Left colon (tissue), 2 donors: Measurements from ENCODE around the gene DCN. TPM values are rescaled to one million over a fixed set of nuclear protein-coding genes. Genes with fewer than 3 reads are reported as not detected.

Experiments used
- ATAC-seq: fragments of 200-7000 bp; cut with Tn5 transposase; one replicate; pipeline ENCODE4 v1.9.1; 2020; ENCODE audit warnings: mild to moderate bottlenecking, moderate library complexity
- DNase-seq, 2 donors: peaks; one replicate each; pipeline ENCODE4 v3.0.0-alpha.2; 2020
- intact Hi-C, 2 donors: fragments of 100-400 bp; cut with DNase I in 1 of 2; cut with micrococcal nuclease in 1 of 2; formaldehyde crosslinking; loops; one replicate each; pipeline versions ENCODE4 v1.11.2 to v1.14.0; 2022; cut with DNase I, micrococcal nuclease
- total RNA-seq, 2 donors: library from RNA; stranded (reverse); fragmentation: NEBNext Ultra II Directional; extraction: Animal tissue kit (Norgen Biotek cat#: 25700); gene quantifications; one replicate each; pipeline ENCODE4 v1.2.1, GENCODE V29; 2021
- donor health status: DM: no; HTN: no; CAD: no.
- donor health status: DM: yes; HTN: yes; CAD: no.

DCN gene
- total RNA-seq, 2 donors from 2014 or later, result 145 to 315 TPM

DNA sequence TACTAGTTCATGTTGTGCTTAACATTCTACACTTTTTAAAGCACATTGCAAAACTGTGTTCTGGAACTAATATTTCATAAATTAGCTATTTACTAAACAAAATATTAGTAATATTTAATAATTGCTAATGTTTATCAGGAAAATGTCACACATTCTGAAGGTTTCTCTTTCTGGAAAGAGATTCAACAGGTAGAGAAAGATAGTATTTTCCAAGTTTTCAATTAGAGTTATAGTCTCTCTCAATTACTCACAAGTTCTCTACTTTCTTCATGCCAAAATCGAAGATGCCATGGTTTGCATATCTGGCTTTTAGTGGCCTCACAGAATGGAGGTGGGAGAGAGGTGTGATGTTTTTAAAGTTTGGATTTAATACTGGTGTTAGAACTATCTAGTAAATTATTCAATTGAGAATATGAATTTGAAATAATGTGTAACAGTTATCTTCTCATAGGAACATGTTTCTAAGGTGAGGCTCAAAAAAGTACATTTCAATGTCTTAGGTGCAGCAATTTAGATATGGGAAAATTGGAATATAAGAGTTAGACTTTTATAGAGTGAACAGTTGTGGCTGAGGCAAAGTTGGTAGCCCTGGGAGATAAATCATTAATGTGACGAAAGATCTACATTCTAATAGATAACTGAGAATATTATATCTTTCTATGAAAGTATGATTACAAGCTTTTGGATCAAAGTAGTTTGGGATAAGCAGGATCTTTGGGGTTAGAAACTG, 72.9 kb downstream of the DCN start:
- DNase-seq (no peak), ATAC-seq (no peak)
- intact Hi-C loops, result no loop called here

DNA sequence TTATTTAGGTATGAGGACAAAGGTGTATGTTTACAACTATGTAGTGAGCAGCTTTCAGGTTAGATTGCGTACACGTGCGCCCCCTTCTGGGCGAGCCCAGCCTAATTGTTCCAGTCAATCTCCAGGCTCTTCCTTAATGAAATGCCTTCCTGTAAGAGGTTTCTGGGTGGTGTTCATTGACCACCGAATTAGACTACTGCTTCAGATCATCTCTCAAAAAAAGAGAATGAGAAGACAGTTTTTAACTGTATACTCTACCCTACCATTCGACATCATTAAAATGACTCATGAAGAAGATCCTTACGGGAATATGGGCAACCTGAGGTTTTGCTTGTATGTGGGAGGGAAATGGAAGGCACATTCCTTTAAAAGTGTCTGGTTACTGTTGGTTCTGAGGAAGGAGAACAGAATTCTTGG, 73.5 kb downstream of the DCN start:
- intact Hi-C loops, result no loop called here
- peak; percentile 77 for ATAC-seq
- peak; percentile 29 to 76 for DNase-seq

DNA sequence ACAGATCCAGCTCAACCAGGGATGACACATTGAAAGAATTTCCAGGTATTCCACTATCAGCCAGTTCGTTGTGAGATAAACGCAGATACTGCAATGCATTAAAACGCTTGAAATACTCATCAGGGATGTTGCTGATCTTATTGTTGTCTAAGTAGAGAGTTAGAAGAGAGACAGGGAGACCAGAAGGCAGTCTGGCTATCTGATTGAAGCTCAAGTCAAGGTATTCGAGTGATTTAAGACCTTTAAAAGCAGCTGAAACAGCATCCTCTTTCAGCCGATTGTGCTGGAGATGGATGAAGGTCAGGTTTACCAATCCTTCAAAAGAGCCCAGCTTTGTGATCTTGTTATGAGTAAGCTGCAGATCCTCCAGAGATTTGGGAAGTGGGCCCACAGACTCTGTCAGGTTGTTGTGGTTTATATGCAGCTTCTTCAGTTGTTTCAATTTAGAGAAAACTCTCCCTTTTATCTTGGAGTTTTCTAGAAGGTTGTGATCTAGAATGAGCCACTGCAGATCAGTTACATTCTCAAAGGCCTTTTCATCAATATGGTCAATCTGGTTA, 74.3 kb downstream of the DCN start:
- no peak for DNase-seq
- ATAC-seq, result no peak
- intact Hi-C loops, result no loop called here

DNA sequence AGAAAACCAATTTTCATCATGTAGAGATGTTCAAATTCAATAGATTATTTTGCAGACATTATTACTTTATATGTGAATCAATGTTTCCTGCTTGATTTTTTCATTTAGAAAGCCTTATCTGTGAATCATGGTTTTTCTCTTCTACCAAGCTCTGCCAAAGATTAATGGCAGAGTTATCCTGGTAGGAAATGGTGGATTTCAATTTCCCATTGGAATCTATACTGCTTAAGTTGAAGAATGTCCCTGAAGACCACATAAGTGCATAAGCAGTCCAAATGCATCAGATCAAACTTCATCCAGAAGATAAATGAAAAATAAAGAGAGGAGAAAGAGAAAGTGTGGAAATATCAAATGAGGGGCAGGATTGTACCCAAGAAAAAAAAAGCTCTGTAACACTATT, 76.3 kb downstream of the DCN start:
- intact Hi-C loops, result no loop called here
- ATAC-seq (no peak), DNase-seq (no peak)

DNA sequence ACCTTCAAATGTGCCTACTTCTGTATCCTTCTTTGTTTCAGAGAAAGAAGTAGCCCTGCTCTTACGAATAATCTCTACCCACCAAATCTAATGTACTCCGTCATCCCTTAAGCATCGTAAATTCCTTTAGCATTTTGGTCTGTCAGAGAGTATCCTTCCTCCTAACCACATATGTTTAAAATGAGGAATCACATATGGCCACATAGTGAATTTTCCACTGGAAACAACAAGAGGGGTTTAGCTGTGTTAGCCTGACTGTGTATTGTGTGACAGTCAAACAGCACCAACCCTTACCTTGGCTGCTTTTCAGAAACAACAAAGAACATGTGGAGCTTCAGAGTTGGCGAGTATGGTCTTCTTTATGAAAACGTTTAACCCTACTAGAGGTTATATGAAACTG, 76.8 kb downstream of the DCN start:
- intact Hi-C loops, result no loop called here
- ATAC-seq (no peak), DNase-seq (no peak)

DNA sequence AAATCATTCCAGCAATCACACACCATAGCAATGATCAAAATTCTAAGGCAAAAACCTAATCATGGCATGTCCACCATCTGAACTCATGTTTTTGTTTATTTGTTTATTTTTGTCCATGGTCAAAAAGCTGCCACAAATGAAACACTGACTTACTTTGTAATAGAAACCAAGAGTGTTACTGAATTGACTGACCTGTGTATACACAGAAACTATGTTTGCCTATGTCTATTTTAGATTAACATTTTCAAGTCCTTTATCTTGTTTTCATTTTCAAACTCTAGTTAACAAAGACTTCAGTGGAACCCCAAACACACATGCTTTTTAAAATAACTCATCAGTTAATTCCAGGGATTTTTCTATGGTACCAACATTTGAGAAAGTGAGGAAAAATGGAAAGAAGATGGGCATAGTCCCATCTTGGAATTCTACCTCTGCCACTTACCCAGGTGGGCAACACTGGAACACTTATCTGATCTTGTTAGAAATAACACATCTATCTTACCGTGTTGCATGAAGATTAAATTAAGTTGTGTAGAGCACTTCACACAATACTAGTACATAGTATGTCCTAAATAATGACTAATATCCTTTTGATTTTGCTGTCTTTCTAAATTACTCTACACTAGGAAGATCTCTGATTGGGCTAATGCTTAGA, 77.7 kb downstream of the DCN start:
- ATAC-seq, result no peak
- intact Hi-C loops, result no loop called here

DNA sequence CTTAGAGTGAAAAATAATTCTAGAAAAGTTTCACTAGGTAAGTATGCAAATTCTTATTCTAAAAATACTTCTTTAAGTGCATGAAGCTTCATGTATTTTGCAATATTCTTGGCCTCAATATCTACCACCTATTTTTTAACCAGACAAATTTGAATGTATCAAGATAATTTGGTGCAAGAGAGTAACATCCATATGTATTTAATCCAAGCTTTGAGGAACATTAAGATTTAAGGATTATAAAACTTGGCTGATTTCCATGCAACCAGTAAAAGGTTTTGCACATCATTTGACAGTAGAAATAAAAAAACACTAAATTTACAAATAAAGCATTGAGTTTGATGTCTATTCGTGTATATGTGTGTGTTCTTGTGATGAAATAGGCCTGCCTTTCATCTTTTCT, 79.0 kb downstream of the DCN start:
- ATAC-seq, result no peak
- intact Hi-C loops, result no loop called here
- no peak for DNase-seq

More for the DNA sequence above, 77.7 kb downstream of the DCN start:
- no peak for DNase-seq

DNA sequence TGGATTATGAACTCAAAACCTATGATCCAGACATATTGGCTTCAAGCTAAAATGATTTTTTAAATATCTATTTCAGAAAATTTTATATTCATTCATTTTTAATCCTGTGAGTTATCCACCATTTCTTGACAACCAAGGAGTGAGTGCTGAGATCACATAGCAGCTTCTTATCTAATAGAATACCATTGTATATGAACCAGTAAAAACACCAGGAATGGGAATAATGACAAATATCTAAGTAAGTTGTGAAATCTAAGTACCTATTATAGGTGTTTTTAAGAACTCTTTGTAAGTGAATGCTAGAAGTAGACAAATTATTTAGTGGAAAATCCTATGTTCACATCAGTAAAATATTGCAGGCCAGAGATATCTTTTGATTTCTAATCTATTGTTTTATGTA, 79.5 kb downstream of the DCN start:
- intact Hi-C loops, result no loop called here
- no peak for ATAC-seq
- DNase-seq, result no peak

DNA sequence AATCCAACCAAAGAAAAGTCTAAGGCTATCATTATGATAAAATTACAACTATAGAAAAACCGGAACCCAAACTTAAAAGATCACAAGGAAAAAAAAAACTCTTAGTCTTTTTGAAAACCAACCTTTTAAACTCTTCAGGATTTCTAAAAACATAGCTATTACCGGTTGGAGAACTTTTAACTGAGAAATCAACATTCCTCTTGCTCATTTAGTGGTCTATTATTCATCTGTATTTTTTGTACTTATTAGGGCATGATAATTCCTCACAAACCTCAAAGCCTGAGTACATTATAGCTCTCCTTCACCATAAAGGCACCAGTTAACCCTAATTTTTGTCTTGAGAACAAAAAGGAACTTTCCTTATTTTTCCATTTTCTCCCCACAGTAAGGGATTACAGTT, 81.7 kb downstream of the DCN start:
- ATAC-seq (no peak), DNase-seq (no peak)
- intact Hi-C loops, result no loop called here

DNA sequence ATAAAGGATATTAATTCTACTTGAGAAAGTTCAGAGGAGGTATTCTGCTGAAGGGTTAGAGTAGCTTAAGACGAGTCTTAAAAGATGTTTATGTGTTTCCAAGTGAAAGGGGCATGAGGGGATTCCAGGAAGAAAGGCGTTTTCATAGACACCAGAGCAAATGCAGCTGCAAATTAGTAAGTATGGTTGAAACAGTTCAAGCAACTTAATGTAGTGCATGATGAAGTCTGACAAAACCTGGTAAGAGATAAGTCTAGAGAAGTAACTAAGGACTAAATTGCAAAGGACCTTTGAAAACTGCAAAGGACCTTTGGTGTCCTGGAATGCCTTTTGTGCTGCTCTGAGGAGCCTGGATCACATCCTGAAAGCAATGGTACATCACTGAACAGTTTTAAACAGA, 82.8 kb downstream of the DCN start:
- no peak for DNase-seq
- no peak for ATAC-seq
- intact Hi-C loops, result no loop called here

DNA sequence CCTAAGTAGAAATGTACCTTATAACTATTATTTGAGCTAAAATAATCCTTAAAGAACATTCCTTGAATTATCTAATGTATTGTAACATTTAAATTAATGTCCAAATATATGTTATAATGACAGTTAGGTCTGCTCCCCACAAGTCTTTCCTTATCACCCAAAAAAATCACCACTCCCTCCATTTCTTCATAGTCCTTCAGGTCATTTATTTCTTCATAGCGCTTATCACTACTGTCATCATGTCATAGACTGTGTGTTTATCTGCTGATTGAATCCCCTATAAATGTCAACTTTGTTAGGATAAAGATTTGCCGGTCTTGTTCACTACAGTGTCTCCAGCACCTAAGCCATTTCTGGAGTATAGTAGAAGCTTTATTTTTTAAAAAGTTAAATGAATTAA, 83.3 kb downstream of the DCN start:
- no peak for DNase-seq
- ATAC-seq, result no peak
- intact Hi-C loops, result no loop called here

DNA sequence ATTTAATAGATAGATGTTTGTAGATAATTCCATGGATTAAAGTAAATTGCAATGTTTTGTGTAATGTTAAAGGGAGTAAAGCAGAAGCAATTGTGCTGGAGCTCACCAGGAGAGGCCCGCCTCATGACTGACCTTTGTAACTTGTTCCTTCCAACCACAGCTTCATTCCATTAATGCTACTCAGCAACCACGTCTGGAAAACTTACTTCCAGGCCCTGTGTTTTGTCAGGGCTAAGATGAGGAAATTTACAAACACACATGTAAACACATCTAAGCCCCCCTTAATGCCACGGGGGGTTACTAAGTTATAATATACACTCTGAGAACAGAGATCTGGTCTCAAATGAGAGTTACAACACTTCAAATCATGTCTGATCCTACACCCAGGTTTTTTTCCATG, 83.7 kb downstream of the DCN start:
- no peak for DNase-seq
- intact Hi-C loops, result no loop called here
- no peak for ATAC-seq

DNA sequence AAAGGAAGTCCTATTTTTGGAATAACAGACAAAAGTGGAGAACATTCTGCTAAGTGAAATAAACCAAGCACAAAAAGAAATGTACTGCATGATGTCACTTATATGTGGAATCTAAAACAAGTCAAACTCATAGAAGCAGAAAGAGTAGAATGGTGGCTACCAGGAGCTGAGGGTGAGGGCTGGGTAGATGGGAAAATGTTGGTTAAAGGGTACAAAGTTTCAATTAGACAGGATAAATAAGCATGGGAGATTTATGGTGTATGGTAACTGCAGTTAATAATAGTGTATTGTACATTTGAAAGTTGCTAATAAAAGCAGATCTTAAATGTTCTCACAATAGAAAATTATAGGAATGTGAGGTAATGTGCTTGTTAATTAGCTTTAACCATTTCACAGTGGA, 84.2 kb downstream of the DCN start:
- intact Hi-C loops, result no loop called here
- no peak for ATAC-seq
- DNase-seq, result no peak

DNA sequence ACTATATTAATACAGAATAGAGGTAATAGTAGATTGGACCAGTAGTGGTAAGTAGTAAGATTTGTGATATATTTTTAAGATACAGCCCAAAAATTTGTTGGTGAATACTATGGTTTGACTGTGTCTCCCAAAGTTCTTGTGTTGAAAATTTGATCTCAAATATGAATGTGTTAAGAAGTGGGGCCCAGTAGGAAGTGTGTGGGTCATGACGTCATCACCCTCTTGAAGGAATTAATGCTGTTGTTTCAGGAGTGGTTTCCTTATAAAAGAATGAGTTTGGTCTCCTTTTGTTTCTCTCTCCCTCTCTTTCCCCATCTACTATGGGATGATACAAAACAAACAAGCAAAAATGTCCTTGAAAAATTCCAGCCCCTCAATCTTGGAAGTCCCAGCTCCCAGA, 87.7 kb downstream of the DCN start:
- intact Hi-C loops, result no loop called here
- ATAC-seq, result no peak
- no peak for DNase-seq

DNA sequence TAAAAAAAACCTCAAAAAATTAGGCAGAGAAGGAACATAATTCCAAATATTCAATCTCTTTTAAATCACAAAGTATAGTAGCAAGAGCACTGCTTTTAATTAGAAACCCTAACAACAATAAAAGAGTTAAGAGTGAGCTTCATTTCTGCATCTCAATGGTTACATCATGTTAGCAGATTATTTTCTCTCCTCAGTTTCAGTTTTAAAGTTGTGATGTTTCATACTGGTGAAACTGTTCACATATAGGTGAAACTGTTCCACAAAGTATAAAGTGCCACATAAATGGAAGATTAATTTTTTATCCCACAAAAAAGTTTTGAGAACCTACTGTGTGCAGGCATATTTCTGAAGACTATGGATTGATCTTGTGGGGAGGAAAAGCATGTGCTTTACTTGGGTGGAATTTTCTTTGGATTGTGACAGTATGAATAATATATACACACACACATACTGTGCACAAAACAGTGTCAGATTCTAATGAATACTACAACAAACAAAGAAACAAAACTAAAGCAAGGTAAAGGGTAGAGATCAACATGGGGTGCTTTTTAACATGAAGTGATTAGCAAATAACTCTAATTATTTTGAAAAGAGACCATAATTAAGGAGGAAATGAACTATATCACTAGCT, 88.5 kb downstream of the DCN start:
- DNase-seq, result no peak
- no peak for ATAC-seq
- intact Hi-C loops, result no loop called here

DNA sequence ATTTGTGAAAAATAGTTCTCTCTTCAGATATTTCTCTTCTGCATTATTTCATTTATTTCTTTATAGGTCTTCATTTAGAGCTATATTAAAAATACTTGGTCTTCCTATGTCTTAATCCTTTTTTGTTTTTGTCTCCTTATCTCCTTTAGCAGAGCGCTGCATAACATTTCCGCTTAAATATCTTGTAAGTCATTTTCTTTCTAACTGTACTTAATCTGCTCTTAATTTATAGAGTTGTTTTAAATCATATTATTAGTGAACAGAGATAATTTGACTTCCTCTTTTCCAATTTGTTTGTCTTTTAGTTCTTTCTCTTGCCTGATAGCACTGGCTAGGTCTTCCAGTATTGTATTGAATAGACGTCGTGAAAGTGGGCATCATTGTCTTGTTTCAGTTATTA, 89.3 kb downstream of the DCN start:
- DNase-seq, result no peak
- no peak for ATAC-seq
- intact Hi-C loops, result no loop called here

DNA sequence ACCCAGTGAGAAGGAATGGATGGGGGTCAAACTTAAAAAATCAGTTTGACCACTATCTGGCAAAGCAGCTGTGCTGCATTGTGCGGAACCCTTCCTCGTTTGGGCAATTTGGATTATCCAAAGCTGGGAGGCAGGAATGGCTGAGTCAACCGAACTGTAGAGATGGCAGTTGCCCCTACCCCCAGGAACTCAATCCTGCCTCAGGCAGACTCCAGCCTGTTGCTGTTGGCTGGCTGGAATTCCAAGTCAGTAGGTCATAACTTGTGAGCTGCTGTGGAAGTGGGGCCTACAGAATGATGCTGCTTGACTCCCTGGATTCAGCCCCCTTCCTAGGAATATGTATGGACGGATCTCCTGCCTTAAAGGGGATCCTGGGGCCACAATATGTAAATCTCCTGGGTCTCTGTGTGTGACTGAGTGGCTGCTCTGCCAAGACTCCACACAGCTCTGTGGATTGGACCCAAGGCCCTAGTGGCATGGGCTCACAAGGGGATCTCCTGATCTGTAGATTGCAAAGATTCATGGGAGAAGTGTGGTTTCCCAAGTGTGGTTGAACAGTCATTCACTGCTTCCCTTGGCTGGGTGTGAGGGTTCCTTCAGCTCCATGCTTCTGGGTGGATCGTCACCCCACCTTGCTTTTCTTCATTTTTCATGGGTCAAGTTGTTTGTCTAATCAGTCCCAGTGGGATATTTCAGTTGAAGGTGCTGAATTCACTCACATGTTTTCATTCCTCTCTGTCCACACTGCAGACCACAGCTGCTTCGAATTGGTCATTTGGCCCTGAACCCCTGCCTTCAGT, 90.5 kb downstream of the DCN start:
- DNase-seq (no peak), ATAC-seq (no peak)
- intact Hi-C loops, result no loop called here
